Gastroesophageal sphincter (tissue), 4 donors: Measurements from ENCODE around the gene IL6. TPM values are rescaled to one million over a fixed set of nuclear protein-coding genes. Genes with fewer than 3 reads are reported as not detected.
"Not testable (repeated sequence)": the region's sequence is repeated elsewhere in the genome, so short reads cannot be mapped to it uniquely, and the experiment has no call there.

Experiments
- ATAC-seq: fragments of 150-250 bp; one replicate; pipeline ENCODE4 v1.9.1; 2016; ENCODE audit warnings: mild to moderate bottlenecking, moderate library complexity
- H3K27ac ChIP-seq, 4 donors: fragments of 200-600 bp; sonication (generic) in 3 of 4; 1 replicate in 3 of 4; 2 replicates in 1 of 4; pipeline ENCODE4 v1.5.1; 2016 to 2019
- H3K27me3 ChIP-seq: fragments of 200-600 bp; sonication (generic); one replicate; pipeline ENCODE4 v1.5.1; 2019
- H3K36me3 ChIP-seq, 2 donors: fragments of 200-600 bp; sonication (generic); one replicate each; pipeline ENCODE4 v1.5.1; 2019; ENCODE audit warnings: control low read depth in 1 of 2
- H3K4me1 ChIP-seq, 3 donors: fragments of 200-600 bp; sonication (generic); 1 replicate in 2 of 3; 2 replicates in 1 of 3; pipeline ENCODE4 v1.5.1; 2016 to 2019; ENCODE audit warnings: control low read depth in 2 of 3
- H3K4me3 ChIP-seq, 2 donors: fragments of 200-600 bp; sonication (generic); one replicate each; pipeline ENCODE4 v1.5.1; 2019; ENCODE audit warnings: mild to moderate bottlenecking in 1 of 2, moderate library complexity in 1 of 2
- H3K9me3 ChIP-seq, 3 donors: fragments of 200-600 bp; sonication (generic); one replicate each; pipeline ENCODE4 v1.5.1; 2017 to 2019; ENCODE audit warnings: control low read depth in 2 of 3
- CTCF ChIP-seq, 4 experiments: fragments of 200-600 bp in 2 of 4; fragments of 450-650 bp in 2 of 4; sonication (generic) in 1 of 4; IDR thresholded peaks; one replicate each; pipeline ENCODE4 v1.5.1; 2017 to 2019; ENCODE audit warnings: antibody characterized with exemption in 4 of 4, mild to moderate bottlenecking in 2 of 4, moderate library complexity in 2 of 4
- EP300 ChIP-seq: sonication (generic); formaldehyde crosslinking; IDR thresholded peaks from one replicate; pipeline ENCODE4 v1.6.1; 2017; ENCODE audit warnings: antibody characterized with exemption, mild to moderate bottlenecking
- POLR2A ChIP-seq, 2 donors: fragments of 450-650 bp; IDR thresholded peaks; one replicate each; pipeline ENCODE4 v1.6.1; 2017; ENCODE audit warnings: antibody characterized with exemption in 2 of 2, mild to moderate bottlenecking in 2 of 2, moderate library complexity in 1 of 2
- POLR2AphosphoS5 ChIP-seq: sonication (generic); formaldehyde crosslinking; IDR thresholded peaks from one replicate; pipeline ENCODE4 v1.6.1; 2017; ENCODE audit warnings: antibody characterized with exemption
- WGBS, 2 donors: methylation state at CpG; one replicate each; pipeline ENCODE4 v1.1.5; 2018; ENCODE audit warnings: low coverage in 1 of 2; 5-methylcytosine and 5-hydroxymethylcytosine counted together
- total RNA-seq, 4 donors: library from RNA; depleted of rRNA; stranded (reverse); fragments of >200 nt; gene quantifications; one replicate each; pipeline ENCODE4 v1.1.0, GENCODE V29; 2016

Gene IL6
- total RNA-seq, 4 donors from 2014 or later: 0.85 to 27.9 TPM; not detected in 2

- H3K36me3 ChIP-seq: no peaks in the 10 kb centered on the region
- H3K27me3 ChIP-seq: no peaks in the 10 kb centered on the region
- H3K9me3 ChIP-seq: no peaks in the 10 kb centered on the region
- TF ChIP-seq EP300 (no peak), CTCF (IDR thresholded peaks at IDR 0.05) (no peak), POLR2AphosphoS5 (no peak), POLR2A (IDR thresholded peaks at IDR 0.05) (no peak)
- no peak overlapping the region for H3K27ac ChIP-seq
- H3K4me1 ChIP-seq: no peaks in the 10 kb centered on the region
- no peak overlapping the region for H3K4me3 ChIP-seq
- 77 to 100% methylated on average over 3 to 4 of the region's 4 CpGs for WGBS, 2 donors
- ATAC-seq: no peak
Measured at GRCh38 chr7:22681852-22682657, 44.9 kb upstream of the IL6 start.

- no peak overlapping the region for H3K4me3 ChIP-seq
- H3K9me3 ChIP-seq: no peaks in the 10 kb centered on the region
- WGBS, 2 donors: 73 to 100% methylated on average over 1 to 2 of the region's 2 CpGs
- TF ChIP-seq EP300 (no peak), POLR2AphosphoS5 (no peak), POLR2A (IDR thresholded peaks at IDR 0.05) (no peak), CTCF (IDR thresholded peaks at IDR 0.05) (no peak)
- no peak for ATAC-seq
- H3K27ac ChIP-seq: no peak overlapping the region
- no peaks in the 10 kb centered on the region for H3K27me3 ChIP-seq
- peaks cover 0 to 9% (median 5%) of the 10 kb centered on the region in 3 donors for H3K4me1 ChIP-seq
- no peaks in the 10 kb centered on the region for H3K36me3 ChIP-seq
Measured at GRCh38 chr7:22683379-22683778, 43.6 kb upstream of the IL6 start.

- ATAC-seq: no peak
Measured at GRCh38 chr7:22686620-22687019, 40.4 kb upstream of the IL6 start.

GRCh38 chr7:22688084-22688483, 38.9 kb upstream of the IL6 start:
- Histone ChIP-seq H3K4me3 (no peak overlapping the region), H3K9me3 (no peaks in the 10 kb centered on the region), H3K27me3 (no peaks in the 10 kb centered on the region), H3K27ac (peak overlapping the region in 1 of 4 donors; percentile 42), H3K4me1 (peaks cover 0 to 15% (median 5%) of the 10 kb centered on the region in 3 donors), H3K36me3 (no peaks in the 10 kb centered on the region)
- TF ChIP-seq POLR2A (IDR thresholded peaks at IDR 0.05): no peak
- TF ChIP-seq POLR2AphosphoS5: peak; percentile 35
- no peak for TF ChIP-seq CTCF (IDR thresholded peaks at IDR 0.05)
- WGBS, 2 donors: 0 to 7% methylated on average over 1 to 2 of the region's 2 CpGs
- peak; percentile 78 for ATAC-seq

More at GRCh38 chr7:22686620-22687019, 40.4 kb upstream of the IL6 start:
- TF ChIP-seq EP300: no peak
- no peak for TF ChIP-seq POLR2A (IDR thresholded peaks at IDR 0.05)
- H3K27me3 ChIP-seq: no peaks in the 10 kb centered on the region
- H3K4me3 ChIP-seq: no peak overlapping the region
- peaks cover 0 to 15% (median 5%) of the 10 kb centered on the region in 3 donors for H3K4me1 ChIP-seq
- H3K9me3 ChIP-seq: no peaks in the 10 kb centered on the region
- no peak overlapping the region for H3K27ac ChIP-seq
- no peaks in the 10 kb centered on the region for H3K36me3 ChIP-seq

GRCh38 chr7:22688934-22689333, 38.1 kb upstream of the IL6 start:
- H3K27ac ChIP-seq, H3K4me3 ChIP-seq, ATAC-seq, H3K27me3 ChIP-seq, H3K9me3 ChIP-seq, H3K36me3 ChIP-seq: not testable (repeated sequence)
- WGBS, 2 donors: 91 to 97% methylated on average over 3 to 7 of the region's 8 CpGs
- H3K4me1 ChIP-seq: peaks cover 0 to 15% (median 5%) of the 10 kb centered on the region in 3 donors

- WGBS, 2 donors: 84 to 93% methylated on average over 5 of the region's 5 CpGs
- no peaks in the 10 kb centered on the region for H3K9me3 ChIP-seq
- no peak for ATAC-seq
- no peaks in the 10 kb centered on the region for H3K4me1 ChIP-seq
- no peaks in the 10 kb centered on the region for H3K36me3 ChIP-seq
- H3K27me3 ChIP-seq: no peaks in the 10 kb centered on the region
- TF ChIP-seq CTCF (IDR thresholded peaks at IDR 0.05) (no peak), EP300 (no peak), POLR2AphosphoS5 (no peak), POLR2A (IDR thresholded peaks at IDR 0.05) (no peak)
- H3K4me3 ChIP-seq: no peak overlapping the region
- no peak overlapping the region for H3K27ac ChIP-seq
Measured at GRCh38 chr7:22694597-22695207, 32.3 kb upstream of the IL6 start.
